Superior temporal gyrus (tissue), 1 donor: ENCODE results near the gene SND1.

Experiments
- DNase-seq: peaks from one replicate; pipeline ENCODE4 v3.0.0-alpha.2; 2016; ENCODE audit errors: extremely low spot score

The SND1 gene

DNA sequence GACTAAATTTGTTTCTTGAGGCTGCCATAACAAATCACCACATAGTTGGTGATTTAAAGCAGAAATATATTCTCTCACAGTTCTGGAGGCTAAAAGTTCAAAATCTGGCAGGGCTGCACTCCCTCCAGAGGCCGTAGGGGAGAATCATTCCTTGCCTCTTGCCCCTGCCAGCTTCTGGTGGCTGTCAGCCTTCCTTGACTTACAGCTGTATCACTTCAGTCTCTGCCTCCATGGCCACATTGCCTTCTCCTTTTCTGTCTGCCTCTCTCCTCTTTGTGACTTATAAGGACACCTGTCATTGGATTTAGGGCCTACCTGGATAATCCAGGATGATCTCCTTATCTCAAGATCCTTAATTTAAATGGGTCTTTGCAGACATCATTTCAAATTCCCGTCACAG, 385.1 kb downstream of the SND1 start:
- DNase-seq, result no peak

DNA sequence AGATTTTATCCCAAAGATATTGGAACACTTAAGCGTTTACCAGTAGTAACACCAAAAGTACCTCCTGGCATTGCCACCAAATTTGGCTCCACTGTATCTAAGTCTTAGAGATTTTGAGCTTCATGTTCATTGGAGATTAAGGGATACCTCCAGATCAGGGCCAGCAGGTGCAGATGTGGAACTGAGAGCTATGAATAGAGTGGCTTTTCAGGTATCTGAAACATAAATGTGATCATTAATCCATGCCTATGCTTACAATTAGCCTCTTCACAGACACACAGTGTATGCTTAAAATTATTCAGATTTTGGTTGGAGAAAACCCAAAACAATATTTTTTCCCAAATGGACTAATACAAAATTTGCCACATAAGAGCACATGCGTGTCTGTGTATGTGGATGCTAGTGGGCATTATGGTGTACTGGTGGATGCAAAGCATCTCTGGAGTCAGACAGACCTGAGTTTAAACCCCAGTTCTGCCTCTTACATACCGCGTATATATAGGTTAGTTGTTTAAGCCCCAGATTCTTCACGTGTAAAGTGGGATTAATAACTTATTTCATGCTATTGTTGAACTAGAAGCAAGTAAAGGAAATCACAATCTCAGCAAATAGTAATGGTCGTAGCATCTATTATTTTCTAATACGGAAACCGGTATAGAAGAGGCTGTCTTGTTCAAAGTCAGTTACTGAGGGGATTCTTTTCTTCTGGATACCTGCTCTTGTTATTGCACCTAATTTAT, 386.1 kb downstream of the SND1 start:
- DNase-seq, result no peak

DNA sequence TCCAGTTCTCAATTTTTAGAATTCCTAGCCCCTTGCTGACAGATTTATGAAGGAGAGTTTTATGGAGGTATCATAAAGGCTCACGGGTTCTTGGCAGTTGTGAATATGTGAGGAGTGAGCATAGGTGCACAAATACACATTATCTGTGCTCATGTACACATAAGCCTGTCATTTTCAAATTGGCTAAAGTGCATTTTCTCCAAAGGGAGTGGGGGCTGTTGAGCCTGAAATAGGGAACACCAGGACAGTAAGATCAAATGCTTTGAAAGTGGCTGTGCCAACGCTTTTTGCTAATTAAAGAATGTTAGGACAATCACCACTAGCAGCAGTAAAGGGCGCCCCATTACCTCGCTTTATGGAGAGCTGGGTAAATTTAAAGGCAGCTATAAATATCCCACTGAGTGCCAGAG, 387.6 kb downstream of the SND1 start:
- no peak for DNase-seq

DNA sequence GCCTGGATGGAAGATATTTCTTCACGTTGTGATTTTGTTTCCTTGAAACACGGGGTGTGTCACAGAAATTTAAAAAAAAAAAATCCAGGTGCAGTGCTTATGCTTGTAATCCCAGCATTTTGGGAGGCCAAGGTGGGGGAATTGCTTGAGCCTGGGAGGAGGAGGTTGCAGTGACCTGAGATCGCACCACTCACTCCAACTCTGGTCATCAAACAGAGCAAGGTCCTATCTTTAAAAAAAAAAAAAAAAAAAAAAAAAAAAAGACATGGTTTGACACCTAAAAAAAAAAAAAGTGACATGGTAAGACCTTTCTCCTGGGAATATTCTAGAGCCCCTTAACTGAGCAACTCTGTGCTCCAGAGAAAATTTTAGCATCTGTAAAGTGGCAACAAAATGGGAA, 388.2 kb downstream of the SND1 start:
- no peak for DNase-seq

DNA sequence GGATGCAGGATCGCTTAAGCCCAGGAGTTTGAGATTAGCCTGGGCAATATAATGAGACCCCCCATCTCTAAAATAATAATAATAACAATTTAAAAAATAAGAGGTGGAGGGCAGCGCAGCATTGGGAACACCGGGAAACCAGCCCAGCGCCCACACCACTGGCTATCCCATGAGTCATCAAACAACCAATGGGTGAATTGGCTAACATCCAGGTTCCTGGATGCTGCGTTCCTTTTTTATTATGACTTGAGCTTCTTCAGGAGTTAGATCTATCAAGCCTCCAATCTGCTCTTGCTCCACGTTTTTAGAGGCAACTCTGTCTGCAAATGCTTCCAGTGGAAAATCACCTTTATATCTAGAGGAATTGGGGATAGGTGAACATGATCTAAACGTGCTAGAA, 389.2 kb downstream of the SND1 start:
- peak; percentile 51 for DNase-seq

DNA sequence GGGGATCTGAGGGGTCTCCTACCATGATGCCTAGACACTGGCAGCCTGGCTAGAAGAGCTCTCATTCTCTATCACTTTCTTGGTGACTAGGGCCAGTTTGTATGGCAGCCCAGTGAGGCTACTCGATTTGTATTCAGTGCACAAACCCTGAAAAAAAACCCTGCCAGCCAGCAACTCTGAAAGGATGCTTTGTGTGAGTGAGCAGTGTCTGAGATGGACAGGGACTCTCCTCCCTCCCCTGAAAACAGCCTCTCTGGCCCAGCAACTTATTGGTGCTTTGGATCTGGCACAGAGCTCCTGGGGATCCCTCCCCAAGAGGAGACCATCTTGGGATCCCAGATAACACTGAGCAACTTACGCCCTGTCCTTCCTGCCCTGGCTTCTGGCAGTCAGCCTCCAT, 390.0 kb downstream of the SND1 start:
- DNase-seq, result peak; percentile 96

DNA sequence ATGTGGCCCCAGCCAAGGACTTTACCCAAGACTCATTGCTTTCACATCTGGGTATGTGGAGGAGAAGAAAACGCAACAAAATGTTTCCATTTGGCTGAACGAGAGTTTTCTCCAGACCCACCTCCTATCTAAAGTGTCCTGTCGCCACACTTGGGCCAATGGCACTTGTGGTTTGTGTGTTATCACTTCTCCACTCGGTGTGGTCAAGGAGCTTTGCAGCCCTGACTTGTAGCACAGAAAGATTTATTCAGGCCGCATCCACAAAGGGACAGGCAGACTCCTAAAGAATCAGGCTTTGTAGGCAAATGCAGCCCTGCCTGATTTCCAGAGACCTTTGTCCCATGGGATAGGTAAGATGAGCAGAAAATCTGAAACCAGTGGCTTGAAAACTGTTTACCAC, 392.1 kb downstream of the SND1 start:
- DNase-seq, result no peak

DNA sequence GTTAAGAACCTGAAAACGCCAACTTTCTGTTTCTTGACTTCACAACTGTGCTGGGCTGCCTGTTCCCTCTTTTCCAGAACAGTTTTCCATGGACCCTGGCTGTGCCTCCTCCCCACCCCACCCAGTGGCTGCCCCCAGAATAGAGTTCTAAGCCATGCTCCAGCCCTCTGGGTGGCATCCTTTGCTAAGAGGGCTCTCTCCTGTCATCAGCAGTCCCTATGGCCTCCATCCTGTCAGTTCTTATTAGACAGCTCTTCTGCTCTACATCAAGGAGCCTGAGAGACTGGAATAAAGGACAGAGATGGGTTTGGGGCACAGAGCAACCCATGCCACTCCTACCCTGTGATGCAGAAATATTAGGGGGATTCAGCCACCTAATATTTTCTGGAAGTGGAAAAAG, 393.2 kb downstream of the SND1 start:
- DNase-seq, result no peak

DNA sequence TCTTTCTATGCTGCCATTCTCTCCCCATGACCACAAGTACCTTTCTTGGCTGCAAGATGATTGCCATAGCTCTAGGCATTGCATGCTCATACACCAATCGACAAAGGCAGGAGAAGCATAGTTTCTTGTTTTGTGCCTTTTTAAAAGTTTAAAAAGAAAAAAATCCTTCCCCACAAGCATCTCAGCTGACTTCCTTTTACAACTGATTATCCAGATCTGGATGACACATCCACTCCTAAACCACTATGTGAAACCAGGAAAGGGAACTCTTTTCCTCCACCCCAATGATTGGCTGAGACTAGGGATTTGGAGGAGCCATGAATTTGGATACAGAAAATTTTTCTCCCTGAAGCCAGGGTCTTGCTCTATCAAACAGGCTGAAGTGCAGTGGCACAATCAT, 393.8 kb downstream of the SND1 start:
- DNase-seq, result no peak

DNA sequence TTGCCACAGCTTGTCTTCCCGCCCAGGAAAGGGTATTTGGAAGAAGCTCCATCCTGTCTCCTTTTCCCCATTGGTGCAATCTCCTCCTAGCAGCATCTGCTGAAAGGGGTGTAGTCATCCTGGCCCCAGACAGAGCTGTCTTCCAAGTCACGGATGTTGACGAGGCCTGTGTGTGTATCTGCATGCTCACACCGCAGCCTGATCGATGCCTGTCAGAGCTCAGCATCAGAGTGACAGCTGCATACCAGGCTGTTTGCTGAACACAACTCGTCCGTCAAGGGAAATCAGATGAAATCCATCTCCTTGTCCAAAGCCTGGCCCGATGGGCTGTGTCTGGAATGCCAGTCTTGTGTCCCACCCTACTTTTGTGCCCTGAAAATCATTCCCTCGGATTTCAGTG, 400.4 kb downstream of the SND1 start:
- DNase-seq, result no peak

DNA sequence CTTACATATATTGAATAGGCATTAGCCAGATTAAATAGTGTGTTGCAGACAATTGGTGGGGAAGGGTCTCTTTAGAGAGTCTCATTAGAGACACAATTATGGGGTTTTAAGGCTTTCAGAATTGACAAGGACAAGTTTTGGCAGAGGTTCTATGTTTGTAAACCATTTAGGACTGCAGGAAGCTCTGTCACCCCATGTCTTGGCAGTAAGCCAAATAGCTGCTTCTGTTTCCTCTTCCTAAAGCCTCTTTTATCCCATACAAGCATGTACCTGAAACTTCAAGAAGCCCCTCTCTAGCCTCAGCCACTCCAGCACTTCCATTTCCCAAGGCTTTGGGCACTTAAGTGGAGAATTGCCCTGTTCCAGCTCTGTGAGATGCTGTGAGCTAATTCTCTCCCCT, 401.0 kb downstream of the SND1 start:
- peak; percentile 44 for DNase-seq

DNA sequence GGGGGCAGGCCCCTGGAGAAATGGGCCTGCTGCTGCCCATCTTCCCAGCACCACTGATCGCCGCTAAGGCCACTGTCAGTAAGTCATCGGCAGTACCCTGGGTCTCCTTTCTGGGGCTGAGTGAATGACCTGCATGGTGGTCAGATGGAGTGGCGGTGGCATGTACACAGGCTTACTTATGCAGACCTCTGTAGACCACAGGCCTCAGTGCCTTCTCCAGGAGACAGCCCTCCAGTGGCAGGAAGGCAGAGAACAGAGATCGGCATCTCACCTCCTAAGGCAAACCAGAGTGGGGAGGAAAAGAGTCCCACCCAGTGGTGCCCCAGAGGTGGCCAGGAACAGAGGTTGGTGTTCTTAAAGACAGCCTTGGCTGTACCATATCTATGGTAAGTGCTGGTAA, 402.0 kb downstream of the SND1 start:
- no peak for DNase-seq

DNA sequence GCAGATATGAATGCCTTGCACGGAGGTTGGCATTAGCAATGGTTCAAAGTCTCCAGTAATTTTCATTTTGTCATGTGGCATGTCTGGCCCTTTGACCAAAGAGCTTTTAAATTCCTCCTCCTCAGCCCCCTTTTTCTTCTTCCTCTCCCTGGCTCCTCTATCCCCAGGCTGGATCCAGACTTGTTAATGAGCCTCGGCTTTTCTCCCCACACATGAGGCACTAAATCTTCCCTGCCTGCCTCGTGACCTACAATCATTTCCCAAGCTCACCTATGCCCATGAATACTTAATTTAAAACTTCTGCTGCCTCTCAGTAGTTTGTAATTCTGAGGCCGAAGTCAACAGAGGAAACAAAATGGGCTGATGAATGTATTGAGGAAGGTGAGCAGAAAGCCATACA, 402.5 kb downstream of the SND1 start:
- no peak for DNase-seq

DNA sequence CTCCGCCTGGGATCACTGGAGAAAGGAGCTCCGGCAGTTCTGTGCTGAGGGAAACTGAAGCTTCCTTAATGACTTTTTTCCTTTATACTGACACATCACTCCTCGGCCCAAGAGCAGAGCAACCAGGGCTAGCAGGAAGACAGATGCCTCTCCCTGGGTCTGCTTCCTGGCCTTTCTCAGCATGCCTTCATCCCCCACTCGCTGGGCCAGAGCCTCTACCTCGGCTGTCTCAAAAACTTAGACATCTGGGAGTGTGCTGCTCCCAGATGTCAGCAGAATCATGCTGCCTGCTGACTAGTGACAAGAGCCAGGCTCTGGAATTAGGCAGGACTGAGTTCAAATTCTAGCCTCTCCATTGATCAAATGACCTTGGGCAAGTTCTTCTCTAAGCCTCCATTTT, 403.6 kb downstream of the SND1 start:
- no peak for DNase-seq

DNA sequence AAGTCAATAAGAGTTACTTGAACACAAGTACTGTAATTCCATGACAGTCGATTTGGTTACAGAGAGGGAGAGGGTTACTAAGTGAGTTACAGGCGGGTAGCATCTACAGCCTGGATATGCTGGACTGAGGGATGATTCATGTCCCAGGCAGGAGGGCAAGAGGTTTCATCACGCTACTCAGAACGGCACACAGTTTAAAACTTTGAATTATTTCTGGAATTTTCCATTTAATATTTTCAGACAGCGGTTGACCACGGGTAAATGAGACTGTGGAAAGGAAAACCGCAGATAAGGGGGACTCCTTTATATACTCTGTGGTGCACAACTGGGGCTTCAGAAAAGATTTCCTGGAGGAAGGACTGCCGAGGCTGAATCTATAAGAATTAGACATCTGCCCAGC, 404.9 kb downstream of the SND1 start:
- no peak for DNase-seq

DNA sequence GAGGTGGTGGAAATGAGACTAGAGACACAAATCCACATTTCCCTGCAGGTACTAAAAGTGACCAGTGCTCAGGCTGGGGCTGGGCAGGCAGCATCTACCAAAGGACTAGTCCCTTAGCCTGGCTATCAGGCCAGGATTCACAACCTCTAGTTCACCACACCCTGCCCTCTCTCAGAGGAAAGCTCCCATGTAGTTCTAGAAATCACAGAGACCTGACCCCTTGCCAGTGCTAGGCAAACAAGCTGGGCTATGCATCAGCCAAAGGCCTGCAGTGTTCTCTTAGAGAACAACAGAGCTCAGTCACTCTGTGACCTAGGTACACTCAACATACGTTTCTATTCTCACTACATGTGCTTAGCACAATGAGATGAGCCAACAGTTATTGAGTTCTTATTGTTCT, 405.9 kb downstream of the SND1 start:
- DNase-seq, result no peak

DNA sequence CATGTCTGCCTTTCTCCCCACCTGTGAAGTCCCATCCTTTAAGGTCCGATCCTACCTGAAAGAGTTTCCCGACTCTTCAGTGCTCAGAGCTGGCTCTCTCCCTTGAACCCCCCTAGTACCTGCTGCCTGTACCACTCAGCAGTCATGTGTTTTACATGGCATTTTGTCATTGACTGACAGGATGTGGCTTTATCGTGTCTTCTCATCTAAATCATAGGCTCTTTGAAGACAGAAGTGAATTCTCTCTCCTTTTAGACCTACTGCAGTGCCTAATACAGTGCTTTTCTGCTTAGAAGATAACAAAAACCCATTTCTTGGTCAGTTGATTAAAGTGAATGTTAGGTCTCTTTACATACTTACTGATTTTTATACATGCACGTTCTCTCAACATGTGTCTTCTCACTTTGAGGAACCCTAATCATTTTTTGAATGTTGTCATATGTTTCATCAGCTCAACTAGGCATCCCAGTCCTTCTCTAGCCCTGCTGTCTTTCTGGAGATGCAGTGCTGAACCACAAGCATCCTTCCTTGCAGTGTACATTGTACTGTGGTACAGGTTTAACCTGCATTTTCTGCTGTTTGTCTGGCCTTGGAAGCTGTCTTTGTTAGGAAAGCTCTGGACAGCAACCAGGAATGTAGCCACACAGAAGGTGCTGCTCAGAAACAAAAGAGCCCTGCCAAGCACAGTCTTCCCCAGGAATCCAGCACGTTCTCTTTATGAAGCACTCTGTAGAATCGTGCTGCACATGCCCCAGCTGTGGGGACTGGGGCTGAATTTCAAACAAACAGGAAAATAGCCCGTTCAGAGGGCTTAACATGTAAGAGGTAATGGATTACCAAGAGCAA, 407.4 kb downstream of the SND1 start:
- no peak for DNase-seq

DNA sequence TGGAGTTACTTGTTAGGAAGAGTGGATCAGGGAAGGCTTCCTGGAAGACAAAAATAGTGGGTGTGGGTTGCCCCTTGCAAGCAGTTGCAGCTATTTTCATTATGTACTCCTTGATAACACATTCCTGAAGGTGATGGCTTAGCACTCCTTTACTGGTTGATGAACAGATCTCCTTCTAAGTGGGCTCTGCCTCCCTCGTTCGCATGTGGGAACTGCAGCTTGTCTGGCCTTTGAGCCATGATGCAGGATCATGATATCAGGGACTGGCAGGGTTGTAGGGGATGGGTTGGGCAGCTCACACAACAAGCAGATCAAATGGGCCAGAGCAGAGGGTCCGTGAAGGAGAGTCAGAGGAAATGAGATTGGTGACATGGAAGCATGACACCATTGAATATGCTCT, 408.0 kb downstream of the SND1 start:
- no peak for DNase-seq

DNA sequence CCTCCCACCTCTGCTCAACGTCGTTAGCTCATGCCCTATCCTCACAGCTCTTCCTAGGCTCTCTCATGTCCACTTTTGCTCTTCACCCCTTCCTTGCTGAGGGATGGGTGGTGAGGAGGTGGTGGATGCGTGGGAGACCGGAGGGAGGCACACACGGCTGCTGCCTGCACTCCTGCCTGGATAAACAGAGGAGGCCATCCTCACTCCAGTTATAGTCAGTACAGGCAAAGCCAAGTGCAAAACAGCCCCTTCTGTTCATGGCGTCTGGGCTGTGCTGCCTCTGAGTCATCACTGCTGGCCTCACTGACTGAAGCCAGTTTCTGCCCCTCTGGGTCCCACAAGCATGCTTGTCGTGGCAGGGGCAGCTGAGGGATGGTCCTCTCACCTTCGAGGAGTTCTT, 411.1 kb downstream of the SND1 start:
- DNase-seq, result no peak

DNA sequence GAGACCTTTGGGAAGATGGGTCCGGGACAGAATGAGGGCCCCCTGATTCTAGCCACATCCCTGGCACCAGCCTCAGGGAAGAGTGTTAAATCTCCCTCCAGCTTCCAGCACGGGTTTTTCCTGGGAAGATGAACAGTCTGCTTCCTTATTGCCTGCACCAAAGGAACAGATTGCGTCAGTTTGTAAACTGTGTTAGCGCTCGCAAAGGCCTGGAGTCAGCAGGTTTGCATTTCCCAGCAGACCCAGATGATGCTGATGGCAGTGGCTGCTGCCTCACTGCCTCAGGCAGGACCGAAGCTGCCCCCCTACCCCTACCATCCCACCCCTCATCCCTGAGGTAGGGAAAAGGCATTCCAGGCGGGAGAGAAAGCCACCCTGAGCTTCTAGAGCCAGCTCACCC, 413.9 kb downstream of the SND1 start:
- no peak for DNase-seq

DNA sequence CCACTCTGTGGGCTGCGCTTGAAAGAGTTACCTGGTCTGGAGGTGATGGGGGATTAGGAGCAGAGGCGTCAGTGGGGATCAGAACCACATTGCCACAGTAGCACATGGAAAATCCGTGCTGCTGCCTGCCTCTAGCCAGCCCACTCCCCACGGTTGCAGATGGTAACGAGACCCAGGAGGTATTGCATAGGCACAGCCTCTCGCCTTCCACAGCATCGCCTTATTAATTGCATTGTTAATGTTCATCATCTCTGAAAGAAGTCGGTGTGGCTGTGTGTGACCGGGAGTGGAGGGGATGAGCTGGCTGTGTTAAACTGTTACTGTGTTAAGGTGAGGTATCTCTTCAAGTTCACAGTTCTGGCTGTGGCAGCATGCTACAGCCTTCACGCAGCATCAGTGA, 414.4 kb downstream of the SND1 start:
- DNase-seq, result no peak

DNA sequence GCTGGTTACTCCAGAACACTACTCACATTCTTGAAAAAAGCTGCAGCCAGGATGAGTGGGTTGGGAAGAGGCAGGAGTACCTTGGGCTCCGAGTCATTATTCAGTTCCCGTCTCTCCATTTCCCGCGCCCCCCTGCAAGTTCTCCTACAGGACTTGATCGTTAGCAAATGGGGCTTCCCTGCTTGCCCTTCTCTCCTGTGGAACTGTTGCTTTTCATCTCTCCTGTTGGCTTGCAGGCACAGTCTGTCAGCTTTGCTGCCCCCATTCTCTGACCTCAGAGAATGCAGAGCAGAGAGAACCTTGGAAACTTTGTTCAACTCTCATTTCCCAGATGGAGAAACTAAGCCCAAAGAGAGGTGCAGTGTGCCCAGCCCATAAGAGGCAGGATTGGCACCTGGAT, 414.9 kb downstream of the SND1 start:
- DNase-seq, result no peak

DNA sequence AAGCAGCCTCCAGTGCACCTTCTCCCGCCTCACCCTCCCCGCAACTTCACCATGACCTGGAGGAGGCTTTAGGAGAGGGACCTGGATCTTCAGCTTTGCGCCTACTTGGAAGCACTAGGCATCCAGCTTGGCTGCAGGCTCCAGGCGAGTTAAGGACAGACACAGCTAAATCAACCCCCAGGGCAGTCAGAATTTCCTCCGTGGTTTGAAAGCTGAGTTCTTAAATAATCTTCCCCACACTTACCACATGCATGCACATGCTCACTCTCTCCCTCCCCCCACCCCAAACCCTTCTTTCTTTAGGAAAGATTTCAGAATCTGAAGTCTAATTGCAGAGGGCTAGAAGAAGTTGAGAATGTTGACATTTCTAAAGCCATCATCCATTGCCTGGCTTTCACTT, 416.0 kb downstream of the SND1 start:
- no peak for DNase-seq

DNA sequence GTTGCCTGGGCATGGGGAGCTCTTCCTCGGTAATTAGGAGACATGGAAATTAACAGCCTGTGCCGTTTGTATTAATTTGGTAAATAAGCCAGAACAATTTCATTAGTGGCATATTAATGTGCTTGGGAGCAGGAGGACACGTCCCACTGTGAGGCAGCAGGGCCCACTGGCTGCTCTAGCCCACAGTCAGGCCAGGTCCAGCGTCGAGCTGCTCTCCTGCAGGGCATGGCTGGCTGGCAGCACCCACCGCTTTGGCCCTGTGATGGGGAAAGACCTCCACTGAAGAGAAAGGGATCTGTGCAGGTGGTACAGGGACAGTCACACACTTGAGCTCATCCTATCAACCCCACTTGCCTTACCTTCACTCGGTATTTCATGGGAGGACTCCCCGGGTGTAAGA, 416.8 kb downstream of the SND1 start:
- DNase-seq, result no peak
